Calu3 (cell line): ENCODE measurements around the gene OTULINL. TPM values are rescaled to one million over a fixed set of nuclear protein-coding genes. Genes with fewer than 3 reads are reported as not detected.

ENCODE experiments used
- BruUV-seq: library from RNA; stranded (reverse); fragments of 400-500 nt; replicated peaks from 2 replicates; lab custom pipeline; 2021; lab: Mats Ljungman, UMichigan
- CTCF ChIA-PET: fragments of 300-600 bp; sonication (Branson Sonifier 250); formaldehyde crosslinking; loops from one replicate; lab custom pipeline; 2022; ENCODE audit warnings: antibody characterized with exemption; lab: Charles Lee
- DNase-seq: peaks from one replicate; pipeline ENCODE4 v3.0.0; 2022
- H3K27ac Mint-ChIP-seq: one replicate; pipeline ENCODE4 v1.8.0; 2022; ENCODE audit warnings: mixed read lengths; ENCODE audit not compliant: unreplicated experiment
- H3K27me3 Mint-ChIP-seq: one replicate; pipeline ENCODE4 v1.8.0; 2022; ENCODE audit warnings: mixed read lengths; ENCODE audit not compliant: unreplicated experiment
- H3K36me3 Mint-ChIP-seq: one replicate; pipeline ENCODE4 v1.8.0; 2022; ENCODE audit warnings: mild to moderate bottlenecking, moderate library complexity, mixed read lengths; ENCODE audit not compliant: insufficient read depth, unreplicated experiment
- H3K4me1 Mint-ChIP-seq: one replicate; pipeline ENCODE4 v1.8.0; 2022; ENCODE audit warnings: mild to moderate bottlenecking, low read depth, mixed read lengths; ENCODE audit not compliant: unreplicated experiment
- H3K4me3 Mint-ChIP-seq: one replicate; pipeline ENCODE4 v1.8.0; 2022; ENCODE audit warnings: mild to moderate bottlenecking, low read depth, moderate library complexity, mixed read lengths; ENCODE audit not compliant: unreplicated experiment
- H3K9me3 Mint-ChIP-seq: one replicate; pipeline ENCODE4 v1.8.0; 2022; ENCODE audit warnings: low read depth, mixed read lengths; ENCODE audit not compliant: unreplicated experiment
- CTCF ChIP-seq: fragments of 200-600 bp; IDR thresholded peaks from one replicate; pipeline ENCODE4 v1.8.0; 2022; ENCODE audit warnings: antibody characterized with exemption; ENCODE audit not compliant: unreplicated experiment
- intact Hi-C: fragments of 100-400 bp; cut with micrococcal nuclease; formaldehyde crosslinking; loops from one replicate; pipeline ENCODE4 v1.10.0; 2022; ENCODE audit not compliant: unreplicated experiment
- total RNA-seq: library from RNA; stranded (reverse); gene quantifications from 2 replicates; pipeline ENCODE4 v1.2.3, GENCODE V29; 2022

OTULINL gene
- total RNA-seq, 1 experiment from 2014 or later: 5.3 TPM

GRCh38 chr5:14576206-14576605 is 5.4 kb upstream of the OTULINL start:
- Mint-ChIP-seq H3K9me3 (no peaks in the 10 kb centered on the region), H3K4me3 (no peak overlapping the region), H3K36me3 (peaks cover 9% of the 10 kb centered on the region), H3K27ac (no peak overlapping the region), H3K27me3 (peaks cover 11% of the 10 kb centered on the region), H3K4me1 (peaks cover 14% of the 10 kb centered on the region)
- no TSS peak for BruUV-seq
- no peak for DNase-seq
- no peak for TF ChIP-seq CTCF
- intact Hi-C loops: no loop called here
- CTCF ChIA-PET: no interaction called here

- Mint-ChIP-seq H3K9me3 (no peaks in the 10 kb centered on the region), H3K36me3 (peaks cover 18% of the 10 kb centered on the region), H3K27me3 (peaks cover 11% of the 10 kb centered on the region), H3K27ac (no peak overlapping the region), H3K4me1 (peaks cover 14% of the 10 kb centered on the region), H3K4me3 (no peak overlapping the region)
- DNase-seq: no peak
- CTCF ChIA-PET: no interaction called here
- no peak for TF ChIP-seq CTCF
- no TSS peak for BruUV-seq
- intact Hi-C loops: no loop called here
Measured at GRCh38 chr5:14577079-14577725, 4.4 kb upstream of the OTULINL start.

GRCh38 chr5:14577971-14578370 is 3.6 kb upstream of the OTULINL start:
- Mint-ChIP-seq H3K9me3 (no peaks in the 10 kb centered on the region), H3K27me3 (peaks cover 11% of the 10 kb centered on the region), H3K36me3 (peaks cover 25% of the 10 kb centered on the region), H3K4me3 (no peak overlapping the region), H3K4me1 (peaks cover 14% of the 10 kb centered on the region), H3K27ac (no peak overlapping the region)
- DNase-seq: no peak
- CTCF ChIA-PET: no interaction called here
- no TSS peak for BruUV-seq
- intact Hi-C loops: no loop called here
- TF ChIP-seq CTCF: no peak

- H3K36me3 Mint-ChIP-seq: peaks cover 25% of the 10 kb centered on the region
- CTCF ChIA-PET: no interaction called here
- intact Hi-C loops: no loop called here
- no peak for DNase-seq
- no TSS peak for BruUV-seq
- H3K4me3 Mint-ChIP-seq: no peak overlapping the region
- H3K27ac Mint-ChIP-seq: no peak overlapping the region
- H3K9me3 Mint-ChIP-seq: no peaks in the 10 kb centered on the region
- H3K4me1 Mint-ChIP-seq: peaks cover 14% of the 10 kb centered on the region
- no peak for TF ChIP-seq CTCF
- H3K27me3 Mint-ChIP-seq: peaks cover 11% of the 10 kb centered on the region
Measured at GRCh38 chr5:14579246-14579645, 2.3 kb upstream of the OTULINL start.
